GM12878 (cell line): ENCODE measurements around the gene IL18. TPM values are rescaled to one million over a fixed set of nuclear protein-coding genes. Genes with fewer than 3 reads are reported as not detected.

Source experiments
- ATAC-seq: fragments of 200-7000 bp; cut with Tn5 transposase; 3 replicates; pipeline ENCODE4 v1.9.1; 2020; ENCODE audit warnings: mild to moderate bottlenecking, moderate library complexity
- BruUV-seq: library from RNA; stranded (reverse); fragments of 400-500 nt; replicated peaks from 2 replicates; lab custom pipeline; 2021; lab: Mats Ljungman, UMichigan
- CTCF ChIA-PET: fragments of 300-600 bp; sonication (Branson Sonifier 250); formaldehyde crosslinking; extraction: SDS; loops from one replicate; lab custom pipeline; 2021; ENCODE audit warnings: inconsistent platforms; lab: Yijun Ruan, JAX
- POLR2A ChIA-PET: fragments of 350-600 bp; formaldehyde crosslinking; extraction: SDS; loops from one replicate; lab custom pipeline; 2021; ENCODE audit warnings: inconsistent platforms; lab: Charles Lee
- RAD21 ChIA-PET: fragments of 300-600 bp; sonication (Branson Sonifier 250); formaldehyde crosslinking; loops from one replicate; lab custom pipeline; 2023; ENCODE audit warnings: antibody characterized with exemption; ENCODE audit not compliant: unreplicated experiment; lab: Charles Lee
- SMC1A ChIA-PET: fragments of 300-600 bp; sonication (Branson Sonifier 250); formaldehyde crosslinking; loops from one replicate; lab custom pipeline; 2023; ENCODE audit not compliant: unreplicated experiment, uncharacterized antibody; lab: Charles Lee
- DNase-seq: peaks from one replicate; pipeline ENCODE4 v3.0.0-alpha.2; 2011; ENCODE audit warnings: low read depth, low spot score
- FAIRE-seq: peaks from 3 replicates; lab custom pipeline; 2011; peaks lifted over from hg19 to GRCh38; lab: Jason Lieb, UNC
- H2AFZ ChIP-seq: 2 replicates; pipeline ENCODE4 v1.6.0; 2011; ENCODE audit warnings: low read depth, low read length, control low read depth; ENCODE audit not compliant: control insufficient read depth
- H3K27ac ChIP-seq: 2 replicates; pipeline ENCODE4 v1.5.1; 2011; ENCODE audit warnings: control low read depth; ENCODE audit not compliant: control insufficient read depth, insufficient read depth
- H3K27me3 ChIP-seq, 2 experiments: replicated peaks in 1 of 2; 2 replicates each; pipeline versions ENCODE4 v1.6.0 to v1.6.1; 2011; ENCODE audit warnings: low read length in 1 of 2; ENCODE audit not compliant: control insufficient read depth in 2 of 2, insufficient read depth in 2 of 2
- H3K36me3 ChIP-seq, 2 experiments: 2 replicates each; pipeline ENCODE4 v1.5.1; 2011; ENCODE audit warnings: low read length in 1 of 2; ENCODE audit not compliant: control insufficient read depth in 2 of 2, insufficient read depth in 2 of 2
- H3K4me1 ChIP-seq: 2 replicates; pipeline ENCODE4 v1.6.1; 2011; ENCODE audit warnings: mild to moderate bottlenecking, low read length, moderate library complexity, mixed read lengths; ENCODE audit not compliant: control insufficient read depth, insufficient read depth
- H3K4me2 ChIP-seq: 2 replicates; pipeline ENCODE4 v1.6.0; 2011; ENCODE audit warnings: control low read depth; ENCODE audit not compliant: control insufficient read depth, insufficient read depth
- H3K4me3 ChIP-seq: fragments of 200-600 bp; sonication (generic); 2 replicates; pipeline ENCODE4 v1.5.1; 2016
- H3K79me2 ChIP-seq: 2 replicates; pipeline ENCODE4 v1.6.0; 2011; ENCODE audit warnings: low read length; ENCODE audit not compliant: control insufficient read depth, insufficient read depth
- H3K9ac ChIP-seq: 2 replicates; pipeline ENCODE4 v1.8.0; 2011; ENCODE audit warnings: low read length, control low read depth, mixed read lengths; ENCODE audit not compliant: control insufficient read depth, insufficient read depth
- H3K9me3 ChIP-seq: replicated peaks from 3 replicates; pipeline ENCODE4 v1.5.1; 2011; ENCODE audit warnings: mild to moderate bottlenecking, low read length; ENCODE audit not compliant: control insufficient read depth, insufficient read depth
- H4K20me1 ChIP-seq: 2 replicates; pipeline ENCODE4 v1.6.0; 2011; ENCODE audit not compliant: control insufficient read depth, insufficient read depth
- NFXL1 ChIP-seq: fragments of 450-650 bp; IDR thresholded peaks from 2 replicates; pipeline ENCODE4 v1.6.1; 2017; ENCODE audit warnings: antibody characterized with exemption, mild to moderate bottlenecking, borderline replicate concordance
- TCF12 ChIP-seq: IDR thresholded peaks from 2 replicates; pipeline ENCODE4 v1.6.1; 2011; ENCODE audit warnings: low read depth, mild to moderate bottlenecking, low read length
- WGBS: methylation state at CpG from one replicate; pipeline ENCODE4 v1.1.6; 2016; ENCODE audit warnings: low lambda C conversion rate; ENCODE audit not compliant: insufficient replicate concordance, insufficient coverage; ENCODE audit errors: missing lambda C conversion rate; 5-methylcytosine and 5-hydroxymethylcytosine counted together
- in situ Hi-C: fragments of 300-500 bp; cut with MboI; formaldehyde crosslinking; loops from 9 replicates; pipeline ENCODE4 v1.14.3; 2018; ENCODE audit warnings: mixed read lengths
- intact Hi-C: fragments of 100-400 bp; cut with micrococcal nuclease; formaldehyde crosslinking; loops from one replicate; pipeline ENCODE4 v1.14.2; 2022; ENCODE audit not compliant: unreplicated experiment
- polyA plus RNA-seq, 11 experiments: library from polyadenylated mRNA; depleted of rRNA in 4 of 11; unstranded in 6 of 11; stranded (reverse) in 5 of 11; fragments of >200 nt; fragmentation: Nextera tagmentation in 4 of 11; fragmentation: Illumina TruSeq in 1 of 11; extraction: Ambion mirVana in 4 of 11; extraction: Trizol in 1 of 11; gene quantifications; 1 replicate in 1 of 11; 2 replicates in 10 of 11; pipeline versions ENCODE4 v1.2.1 to v1.2.3, GENCODE V29; 2011 to 2016; ENCODE audit warnings: inconsistent platforms in 2 of 11, missing spikeins in 2 of 11, low read depth in 1 of 11
- total RNA-seq, 4 experiments: library from RNA; depleted of rRNA in 3 of 4; stranded (reverse); fragments of >200 nt in 3 of 4; fragmentation: Illumina TruSeq in 1 of 4; extraction: Trizol in 1 of 4; gene quantifications; 2 replicates each; pipeline versions ENCODE4 v1.2.1 to v1.2.3, GENCODE V29; 2013 to 2021
- TF ChIP-seq, protein P1 (sequence below): IDR thresholded peaks from 2 replicates; pipeline ENCODE4 v1.6.1; 2012; ENCODE audit warnings: mild to moderate bottlenecking, low read depth, low read length

Gene IL18
- total and polyA plus RNA-seq, 10 of the 15 experiments (the other 5 are each of a cell fraction or from before 2014, with no cell fraction given) = 0.12 to 0.42 (median 0.24) TPM

- BruUV-seq = no TSS peak
- ATAC-seq (no peak), FAIRE-seq (no peak), DNase-seq (no peak)
- no peaks in the 10 kb centered on the region for H4K20me1 ChIP-seq
- in situ Hi-C loops = no loop called here
- CTCF ChIA-PET = interaction anchor here (0.6 to 4.3 kb wide), 4 partner anchors 9 to 177 kb away, joined by 3 to 21 read pairs (median 8); no protein-coding TSS in a partner anchor
- peaks cover 0 to 4% of the 10 kb centered on the region in 2 experiments; a peak in 2 of 4 replicates for H3K36me3 ChIP-seq
- H3K9ac ChIP-seq = no peak overlapping the region
- POLR2A ChIA-PET = no interaction called here
- no peaks in the 10 kb centered on the region for H3K9me3 ChIP-seq
- no peaks in the 10 kb centered on the region for H3K4me1 ChIP-seq
- no peaks in the 10 kb centered on the region for H3K27me3 ChIP-seq
- intact Hi-C loops = no loop called here
- 92% methylated on average over 6 of the region's 6 CpGs for WGBS
- TF ChIP-seq TCF12 (no peak), NFXL1 (no peak)
- TF ChIP-seq, protein P1, sequence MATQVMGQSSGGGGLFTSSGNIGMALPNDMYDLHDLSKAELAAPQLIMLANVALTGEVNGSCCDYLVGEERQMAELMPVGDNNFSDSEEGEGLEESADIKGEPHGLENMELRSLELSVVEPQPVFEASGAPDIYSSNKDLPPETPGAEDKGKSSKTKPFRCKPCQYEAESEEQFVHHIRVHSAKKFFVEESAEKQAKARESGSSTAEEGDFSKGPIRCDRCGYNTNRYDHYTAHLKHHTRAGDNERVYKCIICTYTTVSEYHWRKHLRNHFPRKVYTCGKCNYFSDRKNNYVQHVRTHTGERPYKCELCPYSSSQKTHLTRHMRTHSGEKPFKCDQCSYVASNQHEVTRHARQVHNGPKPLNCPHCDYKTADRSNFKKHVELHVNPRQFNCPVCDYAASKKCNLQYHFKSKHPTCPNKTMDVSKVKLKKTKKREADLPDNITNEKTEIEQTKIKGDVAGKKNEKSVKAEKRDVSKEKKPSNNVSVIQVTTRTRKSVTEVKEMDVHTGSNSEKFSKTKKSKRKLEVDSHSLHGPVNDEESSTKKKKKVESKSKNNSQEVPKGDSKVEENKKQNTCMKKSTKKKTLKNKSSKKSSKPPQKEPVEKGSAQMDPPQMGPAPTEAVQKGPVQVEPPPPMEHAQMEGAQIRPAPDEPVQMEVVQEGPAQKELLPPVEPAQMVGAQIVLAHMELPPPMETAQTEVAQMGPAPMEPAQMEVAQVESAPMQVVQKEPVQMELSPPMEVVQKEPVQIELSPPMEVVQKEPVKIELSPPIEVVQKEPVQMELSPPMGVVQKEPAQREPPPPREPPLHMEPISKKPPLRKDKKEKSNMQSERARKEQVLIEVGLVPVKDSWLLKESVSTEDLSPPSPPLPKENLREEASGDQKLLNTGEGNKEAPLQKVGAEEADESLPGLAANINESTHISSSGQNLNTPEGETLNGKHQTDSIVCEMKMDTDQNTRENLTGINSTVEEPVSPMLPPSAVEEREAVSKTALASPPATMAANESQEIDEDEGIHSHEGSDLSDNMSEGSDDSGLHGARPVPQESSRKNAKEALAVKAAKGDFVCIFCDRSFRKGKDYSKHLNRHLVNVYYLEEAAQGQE = no peak
- TF ChIP-seq, all 136 proteins: peak for 0
- H3K79me2 ChIP-seq = no peaks in the 10 kb centered on the region
- no peak overlapping the region for H3K4me2 ChIP-seq
- no peak overlapping the region for H3K27ac ChIP-seq
- no peak overlapping the region for H2AFZ ChIP-seq
- H3K4me3 ChIP-seq = no peak overlapping the region
- ChIA-PET RAD21 (no interaction called here), SMC1A (interaction anchor here (1.4 to 1.8 kb wide), 2 partner anchors 9 to 172 kb away, joined by 3 to 12 read pairs; no protein-coding TSS in a partner anchor)
Measured at GRCh38 chr11:112103446-112103845, 60.4 kb downstream of the IL18 start.
